HG03066 (cell line): ENCODE data around the gene DEDD2.
"Not testable (repeated sequence)": the region's sequence is repeated elsewhere in the genome, so short reads cannot be mapped to it uniquely, and the experiment has no call there.

ENCODE experiments used
- ATAC-seq: cut with Tn5 transposase; IDR thresholded peaks from one replicate; pipeline ENCODE4 v1.9.1; 2021; ENCODE audit warnings: low read depth; ENCODE audit not compliant: unreplicated experiment

Gene DEDD2

GRCh38 chr19:42217520-42218437 is at the start of gene DEDD2:
Gene DEDD2 (minus strand): TSS chr19:42217677. CDS start chr19:42217007, 670 bp downstream.
- ATAC-seq: peak; percentile 60

DNA sequence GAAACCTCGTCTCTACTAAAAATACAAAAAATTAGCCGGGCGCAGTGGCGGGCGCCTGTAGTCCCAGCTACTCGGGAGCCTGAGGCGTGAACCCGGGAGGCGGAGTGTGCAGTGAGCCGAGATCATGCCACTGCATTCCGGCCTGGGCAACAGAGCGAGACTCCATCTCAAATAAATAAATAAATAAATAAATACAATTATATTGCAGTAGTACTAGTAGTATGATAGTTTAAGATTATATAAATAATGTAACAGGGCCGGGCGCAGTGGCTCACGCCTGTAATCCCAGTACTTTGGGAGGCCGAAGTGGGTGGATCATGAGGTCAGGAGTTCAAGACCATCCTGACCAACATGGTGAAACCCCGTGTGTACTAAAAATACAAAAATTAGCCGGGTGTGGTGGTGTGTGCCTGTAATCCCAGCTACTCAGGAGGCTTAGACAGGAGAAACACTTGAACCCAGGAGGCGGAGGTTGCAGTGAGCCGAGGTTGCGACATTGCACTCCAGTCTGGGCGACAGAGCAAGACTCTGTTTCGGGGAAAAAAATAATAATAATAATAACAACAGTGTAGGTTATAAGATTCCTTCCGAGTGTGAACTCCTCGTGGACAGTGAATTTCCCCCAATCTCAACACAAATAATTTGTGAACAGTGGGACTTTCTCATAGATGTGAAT is 49.6 kb upstream of the DEDD2 start:
- not testable (repeated sequence) for ATAC-seq

DNA sequence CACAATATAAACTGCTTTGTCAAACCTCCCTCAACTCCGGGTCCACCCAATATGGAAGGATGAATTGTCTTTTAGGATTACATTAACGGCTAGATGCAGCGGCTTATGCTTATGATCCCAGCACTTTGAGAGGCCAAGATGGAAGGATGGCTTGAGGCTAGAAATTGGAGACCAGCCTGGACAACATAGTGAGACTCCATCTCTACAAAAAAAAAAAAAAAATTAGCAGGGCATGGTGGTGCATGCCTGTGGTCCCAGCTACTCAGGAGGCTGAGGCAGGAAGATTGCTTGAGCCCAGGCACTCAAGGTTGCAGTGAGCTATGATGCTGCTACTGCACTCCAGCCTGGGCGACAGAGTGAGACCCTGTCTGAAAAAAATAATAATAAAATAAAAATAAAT is 48.6 kb upstream of the DEDD2 start:
- not testable (repeated sequence) for ATAC-seq

DNA sequence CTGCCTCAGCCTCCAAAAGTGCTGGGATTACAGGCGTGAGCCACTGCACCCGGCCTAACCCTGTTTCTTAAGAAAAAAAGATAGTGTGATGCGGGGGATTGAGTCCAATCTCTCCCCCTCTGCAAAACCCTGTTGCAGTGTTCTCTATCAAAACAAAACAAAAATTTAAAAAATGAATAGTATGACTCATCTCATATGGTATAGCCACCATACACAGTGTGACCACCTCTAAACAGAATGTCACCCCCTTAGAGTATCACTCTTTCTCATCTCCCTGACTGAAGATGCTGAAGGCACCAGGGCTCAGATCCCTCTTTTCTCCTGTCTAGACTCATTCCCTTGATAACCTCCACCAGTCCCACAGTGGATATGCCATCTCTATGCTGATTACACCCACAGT is 44.3 kb upstream of the DEDD2 start:
- no peak for ATAC-seq

GRCh38 chr19:42257842-42258241 is 40.4 kb upstream of the DEDD2 start:
- not testable (repeated sequence) for ATAC-seq

DNA sequence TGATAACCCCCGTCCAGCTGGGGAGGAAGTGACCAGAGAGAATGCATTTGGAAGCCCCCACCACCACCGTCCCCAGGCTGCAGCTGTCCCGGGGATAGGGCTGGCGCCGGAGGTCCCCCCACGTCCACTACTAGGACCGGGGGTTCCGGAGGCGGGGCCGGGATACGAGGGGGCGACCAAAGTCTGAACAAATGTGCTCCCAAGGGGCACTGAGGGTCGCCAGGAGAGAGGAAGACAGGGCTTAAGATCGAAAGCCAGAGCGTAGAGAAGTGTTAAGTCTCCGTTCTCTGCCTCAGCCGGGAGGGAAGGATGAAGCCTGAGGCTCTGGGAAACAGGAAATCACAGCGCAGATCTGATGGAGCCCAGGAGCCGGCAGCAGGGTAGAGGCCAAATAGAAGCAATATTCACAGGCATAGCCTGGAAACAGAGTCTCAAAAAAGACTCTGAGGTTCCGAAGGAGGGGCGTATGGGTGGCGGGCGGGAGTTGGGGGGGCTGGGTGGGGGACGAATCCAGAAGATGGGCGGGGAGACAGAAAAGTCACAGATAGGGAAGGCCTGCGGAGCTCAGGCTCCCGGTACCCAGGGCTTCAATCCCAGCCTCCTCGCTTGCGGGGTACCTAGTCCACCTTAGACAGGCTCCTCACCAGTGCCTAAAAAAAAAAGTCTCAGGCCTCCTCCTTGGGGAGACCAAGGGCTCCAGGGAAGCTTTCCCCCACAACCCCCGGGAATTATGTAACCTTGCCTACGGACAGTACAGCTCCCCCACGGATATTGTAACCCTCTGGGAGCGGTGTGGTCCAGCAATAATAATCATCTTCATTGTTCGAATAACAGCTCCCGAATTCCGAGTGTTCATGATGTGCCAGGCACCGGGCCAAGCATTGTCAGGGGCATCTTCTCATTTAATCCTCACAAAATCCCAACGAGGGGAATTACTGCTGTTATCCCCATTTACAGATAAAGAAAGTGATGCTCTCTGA is 38.6 kb upstream of the DEDD2 start:
- ATAC-seq: no peak

DNA sequence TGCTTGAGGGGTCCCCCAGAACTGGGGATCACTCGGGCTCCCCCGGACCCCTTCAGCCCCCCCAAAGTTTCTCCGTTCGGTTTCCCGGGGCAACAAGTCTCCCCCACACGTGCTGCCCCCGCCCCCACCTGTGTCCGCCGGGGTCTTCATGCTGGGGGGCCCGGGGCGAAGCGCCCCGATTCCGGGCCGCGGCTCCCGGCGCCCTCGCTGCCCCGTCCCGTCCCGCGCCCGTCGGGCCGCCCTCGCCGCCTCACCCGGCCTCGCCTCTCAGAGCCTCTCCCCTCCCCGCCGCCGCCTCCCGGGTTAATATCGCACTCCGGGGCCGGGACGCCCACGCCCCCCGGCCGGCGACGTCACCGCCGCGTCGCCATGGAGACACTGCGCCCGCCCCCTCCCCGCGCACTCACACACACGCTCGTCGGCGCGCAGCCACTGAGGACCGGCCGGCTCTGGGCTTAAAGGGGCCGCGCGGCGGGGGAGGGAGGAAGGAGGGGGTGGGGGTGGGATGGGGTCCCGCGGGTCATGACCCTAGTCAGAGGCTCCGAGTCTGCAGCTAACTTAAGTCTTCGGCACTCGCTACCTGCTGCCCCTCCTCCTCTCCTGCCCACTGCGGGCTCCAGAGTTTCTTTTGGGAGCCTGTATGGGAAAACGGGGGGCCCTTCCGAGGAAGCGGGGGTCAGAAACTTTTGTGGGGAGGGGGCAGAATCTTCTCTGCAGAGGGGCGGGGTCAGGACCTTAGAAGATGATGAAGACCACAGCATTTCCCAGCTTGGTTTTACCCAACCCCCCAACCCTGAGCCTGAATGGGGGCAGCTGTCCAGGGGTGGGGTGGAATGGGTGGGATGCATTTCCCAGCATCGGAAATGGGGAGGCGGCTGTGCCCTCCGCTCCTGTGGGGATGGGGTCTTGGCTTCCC is 37.6 kb upstream of the DEDD2 start, which contains the start of gene ERF:
Gene ERF, minus strand, starts transcription at position 279 of the 916 bp plus-strand sequence. Its CDS starts 129 bp downstream, at position 150.
- peak; percentile 57 for ATAC-seq

GRCh38 chr19:42254089-42254849 is 36.8 kb upstream of the DEDD2 start:
- ATAC-seq: no peak

GRCh38 chr19:42253245-42254088 is 36.0 kb upstream of the DEDD2 start:
- no peak for ATAC-seq

DNA sequence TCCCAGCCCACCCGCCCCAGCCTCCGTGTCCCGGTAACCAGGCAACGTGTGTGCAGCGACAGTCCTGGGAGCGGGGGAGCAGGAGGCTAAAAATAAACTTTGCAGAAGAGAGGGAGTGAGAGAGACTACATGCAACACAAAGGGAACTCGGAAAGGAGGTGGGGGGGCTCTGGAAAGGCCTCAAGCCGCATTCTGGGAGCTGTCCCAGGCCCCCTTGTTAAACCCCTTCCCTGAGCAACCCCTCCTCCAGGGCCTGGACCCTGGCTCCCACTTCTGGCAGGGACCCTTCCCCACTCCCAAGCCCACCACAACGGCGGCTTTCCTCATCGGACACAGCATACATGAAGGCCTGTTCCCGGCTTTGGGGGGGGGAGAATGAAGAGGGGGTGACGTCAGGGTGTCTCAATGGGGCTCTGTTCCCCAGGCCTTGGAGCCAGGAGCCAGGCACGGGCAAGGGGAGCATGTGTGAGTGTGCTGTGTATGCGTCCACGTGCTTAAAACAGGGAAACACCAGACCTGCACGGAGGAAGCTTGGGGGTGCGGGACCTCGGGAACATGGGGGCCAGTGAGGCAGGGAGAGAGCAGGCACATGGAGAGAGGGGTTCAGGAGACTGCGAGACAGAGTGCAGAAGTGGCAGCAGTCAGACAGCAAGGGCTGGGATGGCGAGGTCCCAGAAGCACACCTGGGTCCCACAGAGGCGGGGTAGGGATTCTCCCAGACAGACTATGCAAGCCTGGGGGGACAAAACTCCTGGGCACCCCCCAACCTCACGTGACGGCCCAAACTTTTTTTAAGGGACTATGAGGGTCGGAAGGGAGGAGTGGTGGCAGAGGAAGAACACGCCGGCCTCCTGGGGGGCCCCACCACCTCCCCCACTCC is 35.1 kb upstream of the DEDD2 start:
- no peak for ATAC-seq

GRCh38 chr19:42251572-42252358 is 34.3 kb upstream of the DEDD2 start:
- no peak for ATAC-seq

- no peak for ATAC-seq
These were observed 33.4 kb upstream of the DEDD2 start for GRCh38 chr19:42250666-42251531.

- ATAC-seq: no peak
These were observed 32.7 kb upstream of the DEDD2 start for GRCh38 chr19:42250183-42250665.

DNA sequence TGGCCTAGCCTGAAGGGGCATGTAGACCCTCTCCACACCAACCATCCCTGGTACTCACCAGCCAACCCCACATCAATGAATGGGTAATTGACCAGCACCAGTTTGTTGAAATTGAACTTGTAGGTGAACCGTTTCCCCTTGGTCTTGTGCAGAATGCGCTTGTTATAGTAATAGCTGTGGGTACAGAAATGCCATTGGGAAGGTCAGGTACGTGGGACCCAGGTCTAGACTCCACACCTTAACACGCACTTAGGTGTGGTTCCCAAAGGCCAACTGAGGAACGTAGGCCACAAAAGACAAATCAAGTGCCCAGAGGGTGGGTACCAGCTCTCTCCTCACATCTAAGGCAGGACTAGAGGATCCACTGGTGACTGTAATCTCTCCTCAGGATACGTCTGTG is 32.3 kb upstream of the DEDD2 start:
- no peak for ATAC-seq

GRCh38 chr19:42249149-42249750 is 31.8 kb upstream of the DEDD2 start:
- ATAC-seq: no peak
